RWPE2 (cell line): ENCODE data around the gene MAPT.

Experiments used
- ATAC-seq: fragments of 200-7000 bp; cut with Tn5 transposase; 3 replicates; pipeline ENCODE4 v1.9.1; 2021; ENCODE audit warnings: low read depth
- DNase-seq: peaks from one replicate; pipeline ENCODE4 v3.0.0-alpha.2; 2020; ENCODE audit warnings: low spot score
- H3K27ac ChIP-seq: fragments of 450-650 bp; 2 replicates; pipeline ENCODE4 v1.5.1; 2017; ENCODE audit warnings: mild to moderate bottlenecking; ENCODE audit not compliant: poor library complexity, severe bottlenecking
- H3K27me3 ChIP-seq: fragments of 250-450 bp; sonication (Bioruptor Pico); 2 replicates; pipeline ENCODE4 v1.5.1; 2021; ENCODE audit warnings: mild to moderate bottlenecking, moderate library complexity; ENCODE audit not compliant: insufficient read depth, poor library complexity, severe bottlenecking
- H3K36me3 ChIP-seq: fragments of 250-450 bp; sonication (Bioruptor Pico); 2 replicates; pipeline ENCODE4 v1.5.1; 2020; ENCODE audit warnings: low read depth, mild to moderate bottlenecking, moderate library complexity
- H3K4me1 ChIP-seq: fragments of 250-450 bp; sonication (Bioruptor Pico); 2 replicates; pipeline ENCODE4 v1.5.1; 2021; ENCODE audit warnings: mild to moderate bottlenecking, moderate library complexity; ENCODE audit not compliant: insufficient read depth, poor library complexity, severe bottlenecking
- H3K4me3 ChIP-seq: fragments of 250-450 bp; sonication (Bioruptor Pico); 2 replicates; pipeline ENCODE4 v1.5.1; 2021; ENCODE audit warnings: mild to moderate bottlenecking, moderate library complexity; ENCODE audit not compliant: severe bottlenecking
- H3K9me3 ChIP-seq: fragments of 250-450 bp; sonication (Bioruptor Pico); 2 replicates; pipeline ENCODE4 v1.5.1; 2021; ENCODE audit warnings: mild to moderate bottlenecking, moderate library complexity; ENCODE audit not compliant: severe bottlenecking
- TF ChIP-seq, protein P1 (sequence below): fragments of 450-650 bp; IDR thresholded peaks from one replicate; pipeline ENCODE4 v1.5.1; 2017; ENCODE audit warnings: mild to moderate bottlenecking, moderate library complexity; ENCODE audit not compliant: poor library complexity, severe bottlenecking

Gene MAPT

DNA sequence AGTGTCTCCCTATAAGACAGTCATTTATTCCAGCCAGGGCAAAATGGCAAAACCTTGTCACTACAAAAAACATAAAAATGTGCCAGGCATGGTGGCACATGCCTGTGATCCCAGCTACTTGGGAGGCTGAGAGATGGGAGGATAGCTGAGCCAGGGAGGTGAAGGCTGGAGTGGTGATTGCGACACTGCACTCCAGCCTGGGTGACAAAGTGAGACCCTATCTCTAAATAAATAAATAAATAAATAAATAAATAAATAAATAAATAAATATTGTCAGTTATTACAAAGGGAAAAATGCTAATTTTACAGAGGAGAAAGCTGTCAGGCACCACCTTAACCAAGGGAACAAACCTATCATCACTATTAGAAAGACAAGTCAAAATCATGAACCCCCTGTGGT is 180.2 kb downstream of the MAPT start:
- TF ChIP-seq, protein P1, sequence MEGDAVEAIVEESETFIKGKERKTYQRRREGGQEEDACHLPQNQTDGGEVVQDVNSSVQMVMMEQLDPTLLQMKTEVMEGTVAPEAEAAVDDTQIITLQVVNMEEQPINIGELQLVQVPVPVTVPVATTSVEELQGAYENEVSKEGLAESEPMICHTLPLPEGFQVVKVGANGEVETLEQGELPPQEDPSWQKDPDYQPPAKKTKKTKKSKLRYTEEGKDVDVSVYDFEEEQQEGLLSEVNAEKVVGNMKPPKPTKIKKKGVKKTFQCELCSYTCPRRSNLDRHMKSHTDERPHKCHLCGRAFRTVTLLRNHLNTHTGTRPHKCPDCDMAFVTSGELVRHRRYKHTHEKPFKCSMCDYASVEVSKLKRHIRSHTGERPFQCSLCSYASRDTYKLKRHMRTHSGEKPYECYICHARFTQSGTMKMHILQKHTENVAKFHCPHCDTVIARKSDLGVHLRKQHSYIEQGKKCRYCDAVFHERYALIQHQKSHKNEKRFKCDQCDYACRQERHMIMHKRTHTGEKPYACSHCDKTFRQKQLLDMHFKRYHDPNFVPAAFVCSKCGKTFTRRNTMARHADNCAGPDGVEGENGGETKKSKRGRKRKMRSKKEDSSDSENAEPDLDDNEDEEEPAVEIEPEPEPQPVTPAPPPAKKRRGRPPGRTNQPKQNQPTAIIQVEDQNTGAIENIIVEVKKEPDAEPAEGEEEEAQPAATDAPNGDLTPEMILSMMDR, result no peak
- peaks cover 14% of the 10 kb centered on the region for H3K4me1 ChIP-seq
- H3K4me3 ChIP-seq, result no peak overlapping the region
- no peaks in the 10 kb centered on the region for H3K9me3 ChIP-seq
- no peaks in the 10 kb centered on the region for H3K27me3 ChIP-seq
- no peak overlapping the region for H3K27ac ChIP-seq
- H3K36me3 ChIP-seq, result peaks cover 47% of the 10 kb centered on the region
- no peak for ATAC-seq
- no peak for DNase-seq
